PC-3 (cell line): ENCODE results near the gene KIAA0586.

Experiments used
- EZH2 ChIP-seq: fragments of 300-600 bp; sonication (generic); IDR thresholded peaks from one replicate; pipeline ENCODE4 v1.6.1; 2017; ENCODE audit warnings: antibody characterized with exemption, mild to moderate bottlenecking, low read length; ENCODE audit not compliant: unreplicated experiment
- TF ChIP-seq, protein P1 (sequence below): fragments of 300-600 bp; sonication (generic); conservative IDR thresholded peaks from 2 replicates; pipeline ENCODE4 v1.5.1; 2017; ENCODE audit warnings: antibody characterized with exemption, low read depth, mild to moderate bottlenecking, low read length

DNA sequence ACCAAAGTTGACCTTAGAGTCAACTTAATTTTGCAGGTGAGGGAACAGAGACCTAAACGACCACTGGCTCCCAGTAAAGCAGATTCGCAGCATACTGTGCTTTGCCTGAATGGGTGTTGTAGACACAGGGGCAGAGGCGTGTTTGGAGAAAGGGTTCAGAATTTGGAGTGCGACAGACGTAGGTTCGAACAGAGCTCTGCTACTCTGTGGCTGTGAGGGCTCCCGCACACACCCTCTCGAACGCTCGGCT lies 32.0 kb upstream of the KIAA0586 start:
- TF ChIP-seq EZH2: no peak
- TF ChIP-seq, protein P1, sequence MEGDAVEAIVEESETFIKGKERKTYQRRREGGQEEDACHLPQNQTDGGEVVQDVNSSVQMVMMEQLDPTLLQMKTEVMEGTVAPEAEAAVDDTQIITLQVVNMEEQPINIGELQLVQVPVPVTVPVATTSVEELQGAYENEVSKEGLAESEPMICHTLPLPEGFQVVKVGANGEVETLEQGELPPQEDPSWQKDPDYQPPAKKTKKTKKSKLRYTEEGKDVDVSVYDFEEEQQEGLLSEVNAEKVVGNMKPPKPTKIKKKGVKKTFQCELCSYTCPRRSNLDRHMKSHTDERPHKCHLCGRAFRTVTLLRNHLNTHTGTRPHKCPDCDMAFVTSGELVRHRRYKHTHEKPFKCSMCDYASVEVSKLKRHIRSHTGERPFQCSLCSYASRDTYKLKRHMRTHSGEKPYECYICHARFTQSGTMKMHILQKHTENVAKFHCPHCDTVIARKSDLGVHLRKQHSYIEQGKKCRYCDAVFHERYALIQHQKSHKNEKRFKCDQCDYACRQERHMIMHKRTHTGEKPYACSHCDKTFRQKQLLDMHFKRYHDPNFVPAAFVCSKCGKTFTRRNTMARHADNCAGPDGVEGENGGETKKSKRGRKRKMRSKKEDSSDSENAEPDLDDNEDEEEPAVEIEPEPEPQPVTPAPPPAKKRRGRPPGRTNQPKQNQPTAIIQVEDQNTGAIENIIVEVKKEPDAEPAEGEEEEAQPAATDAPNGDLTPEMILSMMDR: no peak
